ENCODE data around the gene TMIGD2. TPM values are rescaled to one million over a fixed set of nuclear protein-coding genes. Genes with fewer than 3 reads are reported as not detected.

The TMIGD2 gene
- total RNA-seq = 0.09 and 0.23 TPM in 2 replicates

GRCh38 chr19:4302243-4302640, at the start of gene TMIGD2:
TMIGD2 (minus strand) TSS chr19:4302389; CDS start chr19:4302385, 4 bp downstream.

DNA sequence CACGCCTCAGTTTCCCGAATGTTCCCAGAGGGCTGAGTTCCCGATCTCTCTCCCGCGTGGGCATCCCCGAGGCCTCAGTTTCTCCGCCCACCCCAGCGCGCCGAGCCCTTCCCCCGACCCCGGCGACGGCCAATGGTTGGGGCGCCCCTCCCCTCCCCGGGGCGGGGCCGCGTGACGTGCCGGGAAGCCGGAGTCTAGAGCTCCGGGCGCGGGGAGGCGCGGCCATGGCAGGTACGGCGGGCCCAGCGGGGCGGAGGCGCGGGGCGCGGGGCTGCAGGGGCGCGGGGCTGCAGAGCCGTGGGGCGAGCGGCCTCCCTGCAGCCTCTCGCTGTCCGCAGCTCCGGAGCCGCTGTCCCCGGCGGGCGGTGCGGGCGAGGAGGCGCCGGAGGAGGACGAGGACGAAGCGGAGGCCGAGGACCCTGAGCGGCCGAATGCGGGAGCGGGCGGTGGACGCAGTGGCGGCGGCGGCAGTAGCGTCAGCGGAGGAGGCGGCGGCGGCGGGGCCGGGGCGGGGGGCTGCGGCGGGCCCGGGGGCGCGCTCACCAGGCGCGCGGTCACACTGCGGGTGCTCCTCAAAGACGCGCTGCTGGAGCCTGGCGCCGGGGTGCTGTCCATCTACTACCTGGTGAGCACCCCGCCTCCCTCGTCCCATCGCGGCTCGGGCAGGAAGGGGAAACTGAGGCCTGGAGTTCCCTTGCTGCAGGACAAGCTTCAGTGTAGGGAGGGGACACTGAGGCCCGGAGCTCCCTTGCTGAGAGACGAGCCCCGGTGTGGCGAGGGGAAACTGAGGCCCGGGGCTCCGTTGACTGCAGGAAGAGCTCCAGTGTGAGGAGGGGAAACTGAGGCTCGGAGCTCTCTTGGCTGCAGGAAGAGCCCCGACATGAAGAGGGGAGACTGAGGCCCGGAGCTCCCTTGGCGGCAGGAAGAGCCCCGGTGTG, 41.5 kb upstream of the TMIGD2 start, which contains the start of gene MPND:
Gene MPND, plus strand, starts transcription at position 193 of the 938 bp plus-strand sequence. Its CDS starts 32 bp downstream, at position 225.

GRCh38 chr19:4338441-4339355, 36.5 kb upstream of the TMIGD2 start, which contains the start of gene STAP2:
STAP2 (minus strand) TSS chr19:4338827; CDS start chr19:4338753, 74 bp downstream.

GRCh38 chr19:4304538-4305256, 2.5 kb upstream of the TMIGD2 start, which contains the start of gene FSD1:
FSD1 (plus strand) TSS chr19:4304598; CDS start chr19:4304747, 149 bp downstream.

DNA sequence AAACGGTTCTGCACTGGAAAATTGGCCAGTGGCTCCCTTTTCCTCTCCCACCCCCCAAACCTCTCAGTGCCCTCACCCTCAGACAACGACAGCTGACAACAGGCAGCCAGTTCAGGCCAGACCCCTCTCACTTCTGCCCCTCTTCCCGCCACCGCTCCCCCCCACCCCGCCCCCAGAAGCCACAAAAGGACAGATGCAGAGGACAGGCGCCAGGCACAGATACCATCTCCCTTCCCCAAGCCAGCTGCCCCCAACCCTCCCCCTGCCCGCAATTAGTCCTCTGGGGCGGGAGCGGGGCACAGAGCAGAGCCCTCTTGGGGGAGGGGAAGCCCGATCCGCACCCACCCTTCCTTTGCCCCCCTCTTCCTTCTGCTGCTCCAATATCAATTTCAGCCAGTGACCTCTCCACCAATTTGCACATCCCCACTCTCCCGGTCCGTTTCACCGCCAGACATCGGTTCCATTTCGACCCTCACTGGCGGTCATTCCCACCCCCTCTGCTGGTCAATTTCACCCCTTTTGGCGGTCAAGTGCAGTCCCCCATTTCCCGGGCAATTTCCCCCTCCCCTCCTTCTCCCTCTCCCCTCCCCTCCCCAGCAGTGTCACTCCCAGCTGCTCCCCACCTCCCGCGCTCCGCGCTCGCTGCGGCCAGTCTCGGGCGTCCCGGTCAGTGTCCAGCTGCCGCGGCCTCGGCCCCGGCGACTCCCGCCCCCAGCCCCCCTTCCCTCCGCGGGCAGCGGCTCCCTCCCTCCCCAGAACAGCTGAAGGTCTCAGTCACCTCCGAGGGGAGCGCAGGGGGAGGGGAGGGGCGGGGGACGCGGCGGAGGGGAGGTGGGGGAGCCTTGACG, 23.5 kb downstream of the TMIGD2 start, which contains the start of gene SHD:
Gene SHD, plus strand, starts transcription at position 848 of the 848 bp plus-strand sequence. CDS start 798 bp downstream, outside the sequence.

DNA sequence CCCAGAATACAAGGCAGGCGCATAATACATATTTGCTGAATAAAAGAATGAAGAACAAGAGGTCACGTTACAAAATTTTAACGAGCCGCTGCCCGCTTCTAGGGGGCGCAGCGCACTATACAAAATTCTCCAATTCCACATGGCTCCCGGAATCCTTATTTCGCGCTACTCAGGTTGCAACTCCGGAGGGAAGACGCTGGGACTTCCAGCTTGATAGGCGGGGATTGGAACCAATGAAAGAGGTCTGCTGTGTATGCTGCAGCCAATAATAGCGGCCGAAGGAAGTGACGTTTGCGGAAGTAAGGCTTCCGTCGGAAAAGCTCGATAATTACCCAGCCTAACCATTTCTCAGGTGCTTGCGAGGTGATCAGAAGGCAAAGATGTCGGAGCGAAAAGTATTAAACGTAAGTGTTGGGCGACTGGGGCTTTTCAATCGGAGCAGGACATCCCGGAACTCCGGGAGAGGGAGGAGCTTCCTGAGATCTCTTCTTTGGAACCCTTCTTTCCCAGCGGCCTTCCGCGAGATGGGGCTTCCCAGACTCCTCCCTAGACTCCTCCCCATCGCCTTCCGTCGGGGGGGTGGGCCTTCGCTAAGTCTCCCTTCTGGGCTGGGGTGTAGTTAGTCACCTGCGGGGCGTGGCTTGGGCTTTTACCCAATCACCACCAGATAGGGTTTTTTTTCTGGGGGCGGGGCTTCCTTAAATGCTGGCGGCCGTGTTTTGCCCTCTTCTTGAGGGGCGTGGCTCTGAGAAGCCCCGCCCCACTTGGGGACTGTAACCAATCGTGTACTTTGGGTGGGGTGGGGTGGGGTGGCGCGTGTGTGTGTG, 55.2 kb downstream of the TMIGD2 start, which contains the start of gene YJU2:
Gene YJU2, plus strand, starts transcription at position 314 of the 827 bp plus-strand sequence. Its CDS starts 67 bp downstream, at position 381.

Other genes with a start within 250 kb of the TMIGD2 start
- gene ZBTB7A, start 235.5 kb downstream of the TMIGD2 start, total RNA-seq = 31.6 and 44.0 TPM in 2 replicates
- gene MAP2K2, start 178.3 kb downstream of the TMIGD2 start, total RNA-seq = 164 and 232 TPM in 2 replicates
- gene CREB3L3, start 148.8 kb downstream of the TMIGD2 start, total RNA-seq = not detected in 2 replicates
- gene SIRT6, start 119.8 kb downstream of the TMIGD2 start, total RNA-seq = 16.7 and 23.5 TPM in 2 replicates
- under 0.01 and 1.3 TPM in 2 replicates for gene ANKRD24, start 119.7 kb downstream of the TMIGD2 start, total RNA-seq
- gene EBI3, start 72.9 kb downstream of the TMIGD2 start, total RNA-seq = 0.47 and 1.7 TPM in 2 replicates
- gene YJU2, start 55.3 kb downstream of the TMIGD2 start, total RNA-seq = 14.0 and 16.1 TPM in 2 replicates
- gene SHD, start 23.1 kb downstream of the TMIGD2 start, total RNA-seq = 0.68 TPM in 1 of 2 replicates, not detected in the other
- gene FSD1, start 2.2 kb upstream of the TMIGD2 start, total RNA-seq = 6.3 and 7.1 TPM in 2 replicates
- 2.7 and 6.1 TPM in 2 replicates for gene STAP2, start 36.4 kb upstream of the TMIGD2 start, total RNA-seq
- 3.1 and 5.6 TPM in 2 replicates for gene MPND, start 41.2 kb upstream of the TMIGD2 start, total RNA-seq
- gene SH3GL1, start 98.2 kb upstream of the TMIGD2 start, total RNA-seq = 91.9 and 118 TPM in 2 replicates
- gene CHAF1A, start 100.3 kb upstream of the TMIGD2 start, total RNA-seq = 2.1 and 21.8 TPM in 2 replicates
- gene UBXN6, start 155.4 kb upstream of the TMIGD2 start, total RNA-seq = 86.0 and 145 TPM in 2 replicates
- 58.8 and 71.7 TPM in 2 replicates for gene HDGFL2, start 169.9 kb upstream of the TMIGD2 start, total RNA-seq
- 0.47 and 3.7 TPM in 2 replicates for gene PLIN4, start 216.1 kb upstream of the TMIGD2 start, total RNA-seq
- gene PLIN5, start 232.8 kb upstream of the TMIGD2 start, total RNA-seq = 1.1 TPM in 1 of 2 replicates, not detected in the other
- gene LRG1, start 237.6 kb upstream of the TMIGD2 start, total RNA-seq = 0.23 and 2.4 TPM in 2 replicates

Measured in pericardium fibroblast (primary cell).